HUES6 (cell line): ENCODE data around the gene SLC39A7.

Experiments used
- H3K27ac ChIP-seq: 2 replicates; pipeline ENCODE4 v1.7.0; 2013; ENCODE audit warnings: low read depth, mild to moderate bottlenecking, low read length, inconsistent platforms
- H3K27me3 ChIP-seq: 2 replicates; pipeline ENCODE4 v1.6.1; 2013; ENCODE audit warnings: low read length; ENCODE audit not compliant: control insufficient read depth, insufficient read depth
- H3K36me3 ChIP-seq: 2 replicates; pipeline ENCODE4 v1.6.1; 2013; ENCODE audit warnings: low read length; ENCODE audit not compliant: control insufficient read depth, insufficient read depth
- H3K4me1 ChIP-seq: 2 replicates; pipeline ENCODE4 v1.6.1; 2013; ENCODE audit warnings: low read length; ENCODE audit not compliant: control insufficient read depth, insufficient read depth
- H3K4me3 ChIP-seq: 2 replicates; pipeline ENCODE4 v1.5.1; 2013; ENCODE audit warnings: low read depth, low read length
- H3K9ac ChIP-seq: one replicate; pipeline ENCODE4 v1.6.1; 2013; ENCODE audit warnings: mild to moderate bottlenecking, low read length
- H3K9me3 ChIP-seq: 2 replicates; pipeline ENCODE4 v1.6.1; 2013; ENCODE audit warnings: low read depth, low read length; ENCODE audit not compliant: control insufficient read depth, insufficient read depth

The SLC39A7 gene

DNA sequence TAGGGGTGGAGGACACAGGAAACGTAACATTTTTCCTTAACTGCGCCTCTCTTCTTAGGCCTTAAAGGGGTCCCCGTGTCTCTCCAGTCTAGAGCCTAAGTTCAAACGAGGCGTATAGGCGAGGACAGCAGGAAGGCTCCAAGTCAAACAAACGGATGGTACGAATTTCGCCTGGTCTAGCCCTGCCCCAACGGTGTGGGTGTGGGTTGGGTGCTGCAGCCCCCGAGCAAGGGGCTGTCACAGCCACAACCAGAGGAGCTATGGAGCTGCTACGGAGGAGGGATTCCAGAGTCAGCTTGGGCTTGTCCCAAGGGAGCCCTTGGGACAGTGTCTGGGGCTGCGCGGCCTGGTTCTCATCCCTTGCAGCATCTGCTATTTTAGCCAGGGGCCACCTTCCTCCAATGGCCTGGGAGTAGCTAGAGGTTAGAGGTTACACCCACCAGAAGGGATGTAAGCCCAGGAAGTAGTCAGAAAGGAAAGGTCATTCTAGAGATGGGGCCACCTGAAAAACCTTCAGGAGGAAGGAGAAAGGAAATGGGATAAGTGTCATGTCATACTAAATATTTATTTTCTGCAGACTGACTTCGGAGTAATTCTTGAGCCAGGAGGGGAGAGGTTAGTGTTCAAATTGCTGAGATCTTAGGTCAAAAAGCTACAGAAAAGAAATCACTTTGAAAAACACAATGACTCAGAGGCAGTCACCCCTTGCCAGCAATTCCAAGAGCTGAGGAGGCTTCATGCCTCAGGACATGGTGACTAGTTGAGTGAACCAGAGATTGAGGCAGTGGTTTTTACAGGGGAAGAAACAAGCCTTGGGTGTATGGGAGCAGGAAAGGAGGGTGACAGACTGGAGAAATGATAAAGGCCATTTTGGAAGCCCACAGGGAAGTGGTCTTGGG is 49.3 kb downstream of the SLC39A7 start:
- peaks cover 9% of the 10 kb centered on the region; the same call in 1 of the 2 replicates for H3K36me3 ChIP-seq
- H3K27me3 ChIP-seq = peaks cover 28% of the 10 kb centered on the region
- no peak overlapping the region for H3K27ac ChIP-seq
- H3K9ac ChIP-seq = peak overlapping the region; percentile 80
- H3K4me1 ChIP-seq = peaks cover 15% of the 10 kb centered on the region
- H3K9me3 ChIP-seq = no peaks in the 10 kb centered on the region
- peak overlapping the region; percentile 75 for H3K4me3 ChIP-seq

DNA sequence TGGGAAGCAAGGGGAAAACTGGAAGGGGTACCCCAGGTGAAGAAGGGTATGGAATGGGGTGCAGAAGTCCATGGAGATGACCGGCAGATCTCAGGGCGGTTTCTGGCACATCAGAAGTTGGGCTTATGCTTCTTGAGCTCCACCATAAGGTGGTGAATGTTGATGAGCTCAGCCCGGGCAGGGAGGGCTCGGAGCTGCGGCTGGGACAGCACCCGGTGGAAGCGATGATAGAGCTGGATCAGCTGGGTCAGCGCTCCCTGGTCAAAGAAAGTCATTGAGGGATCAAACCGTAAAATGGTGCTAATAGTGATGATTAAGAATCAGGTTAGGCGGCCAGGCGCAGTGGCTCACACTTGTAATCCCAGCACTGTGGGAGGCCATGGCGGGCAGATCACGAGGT is 50.1 kb downstream of the SLC39A7 start:
- peaks cover 15% of the 10 kb centered on the region for H3K4me1 ChIP-seq
- H3K27me3 ChIP-seq = peaks cover 26% of the 10 kb centered on the region
- H3K36me3 ChIP-seq = peaks cover 9% of the 10 kb centered on the region; the same call in 1 of the 2 replicates
- no peak overlapping the region for H3K4me3 ChIP-seq
- H3K9ac ChIP-seq = no peak overlapping the region
- H3K27ac ChIP-seq = no peak overlapping the region
- no peaks in the 10 kb centered on the region for H3K9me3 ChIP-seq

DNA sequence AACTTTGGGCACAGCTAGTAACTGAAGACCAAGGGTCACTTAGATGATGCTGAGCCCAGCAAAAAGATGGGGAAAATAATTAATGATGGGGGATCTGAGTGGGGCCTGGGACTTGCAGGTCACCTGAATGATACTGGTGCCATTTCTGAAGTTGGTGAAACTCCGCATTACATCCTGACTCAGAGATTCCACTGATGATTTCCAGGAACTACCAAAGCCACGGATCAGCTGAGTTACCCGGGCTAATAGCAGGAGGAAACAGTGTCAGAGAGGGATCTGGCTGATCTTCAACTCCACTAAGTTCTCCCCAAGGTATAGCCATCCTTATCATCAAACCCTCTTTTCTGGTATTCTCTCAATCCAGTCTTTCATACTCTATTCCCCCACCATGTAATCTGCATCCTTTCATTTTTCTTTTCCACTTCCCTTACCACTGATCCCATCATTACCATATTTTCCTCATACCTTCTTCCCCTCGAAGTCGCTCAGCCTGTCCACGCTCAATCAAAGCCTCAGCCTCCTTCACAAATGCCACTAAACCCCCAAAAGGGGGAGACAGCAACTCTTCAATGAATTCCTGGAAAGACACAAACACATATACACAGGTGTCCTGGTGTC is 50.8 kb downstream of the SLC39A7 start:
- peaks cover 18% of the 10 kb centered on the region for H3K27me3 ChIP-seq
- H3K4me3 ChIP-seq = no peak overlapping the region
- H3K9me3 ChIP-seq = no peaks in the 10 kb centered on the region
- H3K27ac ChIP-seq = no peak overlapping the region
- no peak overlapping the region for H3K9ac ChIP-seq
- H3K36me3 ChIP-seq = peaks cover 9% of the 10 kb centered on the region; the same call in 1 of the 2 replicates
- peaks cover 15% of the 10 kb centered on the region for H3K4me1 ChIP-seq

DNA sequence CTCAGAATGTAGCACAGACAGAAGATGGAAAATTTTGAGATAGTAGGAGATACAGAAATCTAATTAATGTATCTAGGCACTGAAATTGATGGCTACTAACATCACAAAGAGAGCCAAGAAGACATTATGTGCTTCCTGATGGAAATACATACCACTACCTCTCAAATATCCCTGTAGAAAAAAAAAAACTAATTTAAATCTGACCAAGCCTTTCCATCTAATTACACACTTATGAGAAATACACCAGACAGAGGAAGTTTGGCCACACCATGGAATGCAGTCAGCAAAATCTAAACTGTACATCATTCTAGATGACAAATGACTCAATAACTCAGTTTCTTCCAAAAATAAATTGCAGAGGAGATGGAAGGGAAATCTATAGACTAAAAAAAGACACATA is 52.1 kb downstream of the SLC39A7 start:
- peaks cover 15% of the 10 kb centered on the region for H3K36me3 ChIP-seq
- H3K9ac ChIP-seq = no peak overlapping the region
- no peak overlapping the region for H3K27ac ChIP-seq
- H3K4me3 ChIP-seq = no peak overlapping the region
- H3K4me1 ChIP-seq = peaks cover 15% of the 10 kb centered on the region
- H3K27me3 ChIP-seq = peaks cover 8% of the 10 kb centered on the region
- H3K9me3 ChIP-seq = no peaks in the 10 kb centered on the region
